ENCODE results near the gene RASGRP2.

The RASGRP2 gene

DNA sequence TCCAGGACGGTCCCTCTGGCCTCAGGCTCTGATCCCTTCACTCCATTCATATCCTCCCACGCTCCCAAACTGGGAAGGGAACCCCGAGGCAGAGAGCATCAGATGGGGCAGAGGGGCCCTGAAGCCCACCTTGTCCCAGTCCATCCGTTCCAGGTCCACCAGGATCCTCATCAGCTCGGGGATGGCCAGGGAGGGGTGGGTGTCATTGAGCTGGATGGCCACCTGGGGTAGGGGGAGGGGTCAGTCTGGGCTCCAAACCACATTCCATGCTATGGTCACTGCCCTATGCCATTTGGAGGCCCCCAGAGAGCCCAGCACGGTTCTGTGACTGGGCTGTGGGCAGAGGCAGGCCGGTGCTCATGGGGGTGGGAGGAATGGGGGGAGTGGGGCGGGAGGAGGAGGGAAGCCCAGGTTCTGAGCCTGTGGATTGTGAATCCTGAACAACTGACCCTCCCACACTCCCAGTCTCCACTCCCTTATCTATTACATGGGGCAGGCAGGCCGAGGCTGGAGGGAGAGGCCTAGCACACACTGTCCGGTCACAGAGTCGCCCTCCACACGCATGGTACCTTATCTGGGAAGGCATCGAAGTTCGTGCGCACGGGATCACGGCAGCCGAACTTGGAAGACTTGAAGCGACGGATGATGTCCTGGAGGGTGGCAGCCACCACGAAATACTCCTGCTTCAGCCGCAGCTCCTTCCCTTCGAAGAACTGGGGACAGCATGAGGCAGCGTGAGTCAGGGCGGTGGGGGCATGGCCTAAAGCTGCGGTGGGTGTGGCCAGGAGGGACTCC lies 10.4 kb upstream of the RASGRP2 start:
- Histone ChIP-seq H3K9me3 (ENCODE audit: control insufficient read depth, low read length) (no peaks in the 10 kb centered on the region), H3K36me3 (ENCODE audit: control insufficient read depth, insufficient read depth, low read length) (no peaks in the 10 kb centered on the region), H3K4me1 (no peaks in the 10 kb centered on the region), H3K4me3 (ENCODE audit: low read depth, low read length) (no peak overlapping the region), H3K27ac (no peak overlapping the region), H2AFZ (no peak overlapping the region), H3K79me2 (no peaks in the 10 kb centered on the region), H3K4me2 (ENCODE audit: low read length) (no peak overlapping the region), H3K9ac (no peak overlapping the region), H3K27me3 (ENCODE audit: control insufficient read depth, insufficient read depth, low read length) (no peaks in the 10 kb centered on the region)
- TF ChIP-seq, protein P1, sequence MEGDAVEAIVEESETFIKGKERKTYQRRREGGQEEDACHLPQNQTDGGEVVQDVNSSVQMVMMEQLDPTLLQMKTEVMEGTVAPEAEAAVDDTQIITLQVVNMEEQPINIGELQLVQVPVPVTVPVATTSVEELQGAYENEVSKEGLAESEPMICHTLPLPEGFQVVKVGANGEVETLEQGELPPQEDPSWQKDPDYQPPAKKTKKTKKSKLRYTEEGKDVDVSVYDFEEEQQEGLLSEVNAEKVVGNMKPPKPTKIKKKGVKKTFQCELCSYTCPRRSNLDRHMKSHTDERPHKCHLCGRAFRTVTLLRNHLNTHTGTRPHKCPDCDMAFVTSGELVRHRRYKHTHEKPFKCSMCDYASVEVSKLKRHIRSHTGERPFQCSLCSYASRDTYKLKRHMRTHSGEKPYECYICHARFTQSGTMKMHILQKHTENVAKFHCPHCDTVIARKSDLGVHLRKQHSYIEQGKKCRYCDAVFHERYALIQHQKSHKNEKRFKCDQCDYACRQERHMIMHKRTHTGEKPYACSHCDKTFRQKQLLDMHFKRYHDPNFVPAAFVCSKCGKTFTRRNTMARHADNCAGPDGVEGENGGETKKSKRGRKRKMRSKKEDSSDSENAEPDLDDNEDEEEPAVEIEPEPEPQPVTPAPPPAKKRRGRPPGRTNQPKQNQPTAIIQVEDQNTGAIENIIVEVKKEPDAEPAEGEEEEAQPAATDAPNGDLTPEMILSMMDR (IDR thresholded peaks at IDR 0.05): no peak

DNA sequence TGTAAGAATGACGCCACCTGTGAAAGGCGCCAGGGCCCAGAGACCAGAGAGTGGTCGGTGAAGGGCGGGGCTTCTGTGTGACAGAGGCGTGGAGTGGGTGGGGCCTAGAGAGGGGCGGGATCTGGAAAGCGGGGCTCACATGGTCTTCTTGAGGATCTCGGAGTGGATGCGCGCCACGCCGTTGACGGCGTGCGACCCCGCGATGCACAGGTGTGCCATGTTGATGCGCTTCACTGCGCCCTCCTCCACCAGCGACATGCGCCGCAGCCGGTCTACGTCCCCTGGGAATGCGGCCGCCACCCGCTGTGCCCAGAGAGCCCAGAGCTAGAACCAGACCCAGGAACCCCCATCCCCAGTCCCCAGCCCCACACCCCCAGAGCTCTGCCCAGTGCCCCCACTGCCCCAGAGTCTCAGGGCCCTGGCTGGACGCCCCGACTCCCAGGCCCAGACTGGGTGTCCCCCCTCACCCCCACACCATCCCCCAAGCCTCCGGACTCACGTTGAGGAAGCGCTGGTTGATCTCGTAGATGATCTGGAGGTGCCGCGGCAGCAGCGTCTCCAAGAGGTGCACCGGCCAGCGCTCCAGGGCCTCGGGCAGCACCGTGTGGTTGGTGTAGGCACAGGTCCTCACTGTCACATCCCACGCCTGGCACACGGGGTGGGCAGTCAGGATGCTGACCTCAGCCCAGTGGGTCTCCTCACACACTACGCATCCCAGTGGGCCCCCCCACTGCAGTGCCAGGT lies 9.6 kb upstream of the RASGRP2 start:
- no peak overlapping the region for H2AFZ ChIP-seq
- H3K4me2 ChIP-seq (ENCODE audit: low read length): no peak overlapping the region
- H3K27me3 ChIP-seq (ENCODE audit: control insufficient read depth, insufficient read depth, low read length): no peaks in the 10 kb centered on the region
- H3K4me3 ChIP-seq (ENCODE audit: low read depth, low read length): no peak overlapping the region
- H3K79me2 ChIP-seq: no peaks in the 10 kb centered on the region
- no peaks in the 10 kb centered on the region for H3K9me3 ChIP-seq (ENCODE audit: control insufficient read depth, low read length)
- TF ChIP-seq, protein P1 (IDR thresholded peaks at IDR 0.05): no peak
- H3K4me1 ChIP-seq: no peaks in the 10 kb centered on the region
- H3K27ac ChIP-seq: no peak overlapping the region
- no peaks in the 10 kb centered on the region for H3K36me3 ChIP-seq (ENCODE audit: control insufficient read depth, insufficient read depth, low read length)
- no peak overlapping the region for H3K9ac ChIP-seq

DNA sequence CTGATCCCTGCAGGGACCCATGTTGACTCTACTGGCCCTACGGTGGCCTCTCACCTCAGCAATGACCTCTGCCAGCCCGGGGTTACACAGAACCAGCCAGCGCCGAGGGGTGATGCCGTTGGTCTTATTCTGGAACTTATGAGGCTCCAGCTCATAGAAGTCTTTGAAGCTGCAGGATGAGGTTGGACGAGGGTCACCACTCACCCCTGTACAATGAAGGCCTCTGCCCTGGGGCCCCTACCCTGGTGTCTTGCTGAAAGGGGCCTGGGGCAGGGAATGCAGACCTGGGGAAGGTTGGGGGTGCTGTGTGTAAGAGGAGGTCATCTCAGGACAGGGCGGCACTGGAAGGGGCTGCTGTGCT lies 9.1 kb upstream of the RASGRP2 start:
- Histone ChIP-seq H3K4me1 (no peaks in the 10 kb centered on the region), H3K9me3 (ENCODE audit: control insufficient read depth, low read length) (no peaks in the 10 kb centered on the region), H3K27me3 (ENCODE audit: control insufficient read depth, insufficient read depth, low read length) (no peaks in the 10 kb centered on the region), H3K27ac (no peak overlapping the region), H3K4me3 (ENCODE audit: low read depth, low read length) (no peak overlapping the region), H3K9ac (no peak overlapping the region), H3K79me2 (no peaks in the 10 kb centered on the region), H3K4me2 (ENCODE audit: low read length) (no peak overlapping the region), H2AFZ (no peak overlapping the region), H3K36me3 (ENCODE audit: control insufficient read depth, insufficient read depth, low read length) (no peaks in the 10 kb centered on the region)
- TF ChIP-seq, protein P1 (IDR thresholded peaks at IDR 0.05): no peak

DNA sequence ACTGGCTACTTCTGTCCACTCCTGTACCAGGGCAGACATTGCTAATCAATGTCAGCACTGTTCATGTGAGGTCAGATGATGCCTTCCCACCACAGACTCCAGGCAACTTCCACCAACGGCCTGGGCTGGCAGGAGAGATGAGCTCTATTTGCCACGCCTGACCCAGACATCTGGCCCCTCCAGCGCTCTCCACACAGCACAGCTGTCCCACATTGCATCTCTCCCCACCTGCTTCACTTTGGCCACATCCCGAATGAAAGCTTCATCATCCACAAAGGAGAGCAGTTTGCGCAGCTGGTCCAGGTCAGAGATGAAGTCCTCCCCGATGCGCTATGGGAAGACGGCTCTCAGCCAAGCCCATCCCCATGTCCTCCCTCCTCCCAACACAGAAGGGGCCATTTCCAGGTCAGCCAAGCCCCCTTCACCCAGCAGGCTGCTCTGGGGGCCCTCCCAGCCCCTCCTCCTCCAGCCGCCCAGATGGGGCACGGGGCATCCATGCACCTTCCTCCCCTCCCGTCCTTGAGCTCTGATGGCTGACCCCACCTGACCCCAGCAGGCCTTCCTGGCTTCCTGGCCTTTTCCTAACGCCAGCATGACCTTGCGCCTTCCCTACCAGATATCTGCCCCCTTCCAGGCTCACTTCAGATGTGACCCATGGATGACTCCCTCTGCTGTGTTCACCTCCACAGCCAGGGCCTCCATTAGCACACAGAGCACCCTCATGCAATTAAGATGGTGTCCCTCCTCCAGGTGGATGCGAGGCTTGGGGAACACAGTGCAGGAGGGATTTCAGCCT lies 8.4 kb upstream of the RASGRP2 start:
- no peak overlapping the region for H3K4me2 ChIP-seq (ENCODE audit: low read length)
- no peak overlapping the region for H3K4me3 ChIP-seq (ENCODE audit: low read depth, low read length)
- no peak overlapping the region for H2AFZ ChIP-seq
- H3K4me1 ChIP-seq: no peaks in the 10 kb centered on the region
- H3K79me2 ChIP-seq: no peaks in the 10 kb centered on the region
- H3K27ac ChIP-seq: no peak overlapping the region
- H3K36me3 ChIP-seq (ENCODE audit: control insufficient read depth, insufficient read depth, low read length): no peaks in the 10 kb centered on the region
- TF ChIP-seq, protein P1 (IDR thresholded peaks at IDR 0.05): no peak
- H3K27me3 ChIP-seq (ENCODE audit: control insufficient read depth, insufficient read depth, low read length): no peaks in the 10 kb centered on the region
- no peak overlapping the region for H3K9ac ChIP-seq
- no peaks in the 10 kb centered on the region for H3K9me3 ChIP-seq (ENCODE audit: control insufficient read depth, low read length)
